GM19328 (cell line): ENCODE data around the gene CADPS.

ENCODE experiments used
- ATAC-seq: cut with Tn5 transposase; IDR thresholded peaks from one replicate; pipeline ENCODE4 v1.9.1; 2021; ENCODE audit warnings: mild to moderate bottlenecking, moderate library complexity; ENCODE audit not compliant: unreplicated experiment

CADPS gene

DNA sequence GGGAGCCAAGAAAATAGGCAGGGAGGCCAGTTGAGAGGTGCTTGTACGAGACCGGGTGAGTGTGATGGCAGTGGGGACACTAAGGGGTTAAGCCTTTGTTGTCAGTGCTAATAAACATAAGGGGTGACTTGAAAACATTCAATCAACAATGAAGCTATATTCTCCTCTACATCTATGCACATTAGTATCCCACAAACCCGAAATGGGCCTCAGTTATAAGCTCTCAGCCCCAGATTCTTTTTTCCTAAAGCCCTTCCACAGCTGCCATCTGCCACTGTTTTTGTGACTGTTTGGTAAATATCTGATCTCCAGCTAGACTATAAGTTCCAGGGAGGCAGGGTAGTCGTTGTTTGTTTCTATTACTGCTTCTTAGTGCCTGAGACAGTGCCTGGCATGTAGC, 118.2 kb downstream of the CADPS start:
- ATAC-seq, result no peak

- ATAC-seq, result no peak
These were observed 119.9 kb downstream of the CADPS start for GRCh38 chr3:62755285-62755684.

GRCh38 chr3:62749657-62750056, 125.6 kb downstream of the CADPS start:
- no peak for ATAC-seq

GRCh38 chr3:62749130-62749529, 126.1 kb downstream of the CADPS start:
- no peak for ATAC-seq

- no peak for ATAC-seq
These were observed 137.8 kb downstream of the CADPS start for GRCh38 chr3:62737449-62737848.

DNA sequence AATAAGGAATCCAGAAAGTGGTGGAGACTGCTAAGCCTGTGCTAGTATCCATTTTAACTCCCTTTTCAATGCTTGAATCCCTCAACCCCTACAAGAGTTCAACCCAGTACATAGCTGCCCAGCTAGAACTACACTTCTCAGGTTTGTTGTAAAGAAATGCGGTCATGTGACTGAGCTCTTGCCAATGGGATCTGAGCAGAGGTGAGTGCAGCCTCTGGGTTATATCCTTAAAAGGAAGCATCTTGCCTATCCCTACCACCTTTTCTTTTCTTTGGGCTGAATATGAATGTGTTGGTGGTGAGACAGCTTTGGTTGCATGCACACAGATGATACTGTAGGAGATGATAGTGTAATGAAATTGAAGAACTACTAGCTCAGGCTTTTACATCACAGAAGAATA, 139.7 kb downstream of the CADPS start:
- no peak for ATAC-seq

GRCh38 chr3:62732183-62732904, 142.9 kb downstream of the CADPS start:
- ATAC-seq, result no peak

GRCh38 chr3:62727981-62728380, 147.2 kb downstream of the CADPS start:
- no peak for ATAC-seq

GRCh38 chr3:62727536-62727935, 147.7 kb downstream of the CADPS start:
- ATAC-seq, result no peak

DNA sequence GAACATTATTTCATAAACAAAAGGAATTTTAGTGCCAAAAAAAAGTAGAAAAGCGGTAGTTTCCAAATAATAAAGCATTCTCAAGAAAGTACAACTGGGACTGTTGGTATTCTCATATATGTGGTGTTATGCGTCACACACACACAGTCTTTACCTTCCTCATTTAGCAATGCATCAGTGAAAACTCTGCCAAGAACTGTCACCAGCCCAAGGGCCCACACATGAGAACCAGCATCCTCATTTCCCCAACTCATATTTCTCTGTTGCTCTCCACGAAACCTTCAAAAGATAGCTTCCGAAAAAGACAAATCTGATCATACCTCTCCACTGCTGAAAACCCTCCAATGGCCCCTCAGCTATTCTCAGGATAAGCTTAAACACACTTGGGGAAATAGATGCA, 150.7 kb downstream of the CADPS start:
- ATAC-seq, result no peak

- ATAC-seq, result no peak
These were observed 151.3 kb downstream of the CADPS start for GRCh38 chr3:62723914-62724217.

DNA sequence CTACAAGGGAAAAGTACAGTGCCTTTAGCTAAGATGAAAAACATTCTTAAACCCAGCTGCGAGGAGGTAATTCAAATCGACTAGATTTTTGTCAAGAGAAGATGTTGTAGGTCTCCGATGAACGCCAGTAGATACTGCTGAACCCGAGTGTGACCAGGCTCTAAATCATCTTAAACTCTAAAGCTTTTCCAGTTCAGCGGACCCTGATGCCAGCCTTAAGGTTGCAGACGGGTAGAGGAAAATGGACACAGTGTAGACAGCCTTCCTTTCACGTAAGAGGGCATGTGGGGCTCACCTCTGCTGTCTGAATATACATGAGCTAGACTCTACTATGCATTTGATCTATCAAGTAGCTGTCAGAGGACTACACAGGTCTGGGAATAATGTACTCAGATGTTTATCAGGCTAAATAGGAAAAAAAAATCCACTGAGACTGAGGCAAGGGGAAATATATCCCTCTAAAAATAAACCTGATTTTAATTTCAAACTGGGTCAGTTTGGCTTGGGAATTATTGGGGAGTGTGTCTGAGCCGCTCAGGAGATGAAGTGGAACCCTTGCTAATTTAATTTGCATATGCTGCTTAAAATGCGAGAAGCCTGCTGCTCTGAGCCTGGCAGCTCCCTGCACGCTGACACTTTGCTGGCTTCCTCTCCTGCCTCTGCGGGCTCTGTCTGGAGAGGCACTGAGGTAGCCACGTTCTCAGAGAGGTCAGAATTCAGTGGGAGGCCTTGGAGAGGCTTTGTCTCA, 151.9 kb downstream of the CADPS start:
- no peak for ATAC-seq

DNA sequence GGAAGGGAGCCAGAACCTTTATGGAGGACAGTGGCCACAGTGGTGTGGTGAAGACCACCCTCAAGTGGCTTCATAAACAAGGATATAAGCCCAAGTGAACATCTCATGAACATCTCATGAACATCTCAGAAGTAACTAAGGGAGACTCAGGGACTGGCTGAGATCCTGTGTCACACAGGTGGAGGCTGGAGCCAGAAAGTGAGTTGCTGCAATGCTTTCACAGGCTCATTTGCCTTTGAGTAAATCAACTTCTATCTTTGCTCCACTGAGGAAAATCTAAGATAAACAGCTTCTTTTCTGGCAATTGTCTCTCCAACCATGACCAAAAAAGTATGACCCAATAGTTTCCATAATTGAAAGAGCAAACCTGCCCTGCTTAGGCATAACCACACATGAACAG, 152.9 kb downstream of the CADPS start:
- no peak for ATAC-seq

DNA sequence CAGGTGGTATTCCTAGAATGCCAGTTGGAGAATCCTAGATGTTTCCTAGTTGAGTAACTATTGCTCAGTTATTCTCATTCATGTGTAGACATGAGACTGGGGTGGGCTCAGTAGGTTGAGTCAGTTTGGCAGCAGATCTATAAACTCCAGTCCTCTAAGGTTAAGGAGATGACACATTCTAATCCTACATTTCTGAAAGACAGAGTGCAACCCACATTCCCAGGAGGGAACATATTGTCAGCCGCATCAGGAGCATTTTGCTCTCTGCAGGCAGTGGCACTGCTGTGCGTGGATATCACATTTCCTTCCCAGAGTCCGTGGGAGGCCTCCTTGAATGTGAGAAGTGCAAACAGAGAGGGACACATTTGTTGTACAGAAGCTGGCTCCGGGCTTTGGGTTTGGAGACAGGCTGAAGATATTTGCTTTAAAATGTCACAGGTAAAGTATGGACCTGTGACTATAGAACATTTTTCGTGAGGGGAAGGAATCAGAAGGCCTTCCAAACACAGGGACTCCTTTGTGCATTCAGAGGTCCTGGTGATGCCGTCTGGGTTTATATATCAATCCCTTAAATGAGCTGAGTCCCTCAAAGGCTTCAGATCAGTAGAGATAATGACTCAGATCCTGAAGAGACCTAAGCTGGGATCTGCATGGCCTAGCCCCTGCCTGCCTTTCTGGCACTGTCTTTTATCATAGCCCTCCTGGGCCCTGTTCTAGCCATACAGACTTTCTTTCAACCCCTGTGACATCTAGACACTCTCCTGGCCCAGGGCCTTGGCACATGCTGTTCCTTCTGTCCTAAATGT, 156.5 kb downstream of the CADPS start:
- ATAC-seq, result no peak

GRCh38 chr3:62718011-62718410, 157.2 kb downstream of the CADPS start:
- no peak for ATAC-seq

DNA sequence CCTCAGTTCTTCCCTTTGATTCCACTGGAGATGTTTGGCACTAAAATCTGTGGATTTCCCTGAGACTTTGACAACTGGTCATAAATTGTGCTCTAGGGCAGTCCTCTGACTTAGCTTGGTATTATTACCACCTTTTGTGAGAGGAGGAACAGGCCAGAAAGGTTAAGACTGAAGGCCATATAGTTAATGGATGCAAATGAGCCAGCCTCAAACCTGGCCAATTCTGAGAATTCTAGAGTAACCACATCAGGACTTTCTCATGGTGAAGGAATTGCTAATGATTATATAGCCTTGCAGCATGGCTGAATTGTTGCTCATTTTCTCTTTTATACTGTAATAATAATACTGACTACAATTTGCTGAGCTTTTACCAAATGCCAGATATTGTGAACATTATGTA, 162.5 kb downstream of the CADPS start:
- no peak for ATAC-seq

DNA sequence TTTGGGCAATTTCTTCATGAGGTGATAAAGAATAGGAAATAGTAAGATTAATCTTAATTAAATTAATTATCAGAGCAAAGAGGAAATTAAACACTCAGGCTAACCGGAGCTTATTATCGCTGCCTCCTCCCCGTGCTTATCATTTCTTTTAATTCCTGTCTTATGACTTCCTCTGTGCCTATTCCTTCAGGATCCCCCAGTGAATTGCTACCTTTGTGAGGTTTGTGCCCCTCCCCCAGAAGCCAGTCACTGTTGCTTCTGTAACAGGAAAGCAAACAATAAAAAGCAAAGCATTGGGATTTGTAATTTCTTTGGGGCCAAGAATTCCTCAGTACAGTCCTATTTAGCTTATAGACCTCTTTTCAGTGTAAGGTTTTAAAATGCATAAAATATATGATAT, 164.5 kb downstream of the CADPS start:
- ATAC-seq, result no peak

DNA sequence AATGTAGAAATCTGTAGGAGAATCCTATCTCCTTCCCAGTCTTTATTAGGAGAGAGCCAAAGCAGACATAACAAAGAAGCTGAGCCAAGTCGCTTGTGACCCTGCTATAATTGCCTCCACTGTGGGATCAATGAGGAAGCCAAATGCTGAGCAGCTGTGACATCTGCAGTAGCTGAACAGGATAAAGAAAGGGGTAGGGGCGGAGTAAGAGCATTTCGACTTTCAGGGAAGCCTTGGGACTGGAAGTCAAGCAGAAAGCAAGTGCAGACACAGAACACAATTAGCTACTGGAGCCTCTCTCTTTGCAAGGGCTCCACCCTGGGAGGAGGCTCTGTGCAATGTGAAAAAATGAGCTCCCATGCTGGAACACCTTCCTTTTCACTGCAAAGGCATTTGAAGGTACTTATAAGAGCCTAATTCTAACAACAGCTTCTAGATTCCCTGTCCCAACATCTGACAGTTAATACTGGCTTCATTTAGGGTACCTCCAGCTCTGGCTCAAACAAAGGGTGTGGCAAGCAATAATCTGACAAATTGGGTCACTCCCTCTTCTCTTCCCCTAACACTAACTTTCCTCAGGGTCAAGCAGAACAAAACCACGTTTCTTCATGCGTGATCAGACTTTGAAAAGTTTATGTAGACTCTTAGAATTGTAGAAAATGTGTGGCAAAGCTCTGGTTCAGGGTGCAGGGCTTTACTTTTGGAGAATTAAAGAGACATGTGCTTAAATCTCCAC, 166.4 kb downstream of the CADPS start:
- ATAC-seq, result no peak

DNA sequence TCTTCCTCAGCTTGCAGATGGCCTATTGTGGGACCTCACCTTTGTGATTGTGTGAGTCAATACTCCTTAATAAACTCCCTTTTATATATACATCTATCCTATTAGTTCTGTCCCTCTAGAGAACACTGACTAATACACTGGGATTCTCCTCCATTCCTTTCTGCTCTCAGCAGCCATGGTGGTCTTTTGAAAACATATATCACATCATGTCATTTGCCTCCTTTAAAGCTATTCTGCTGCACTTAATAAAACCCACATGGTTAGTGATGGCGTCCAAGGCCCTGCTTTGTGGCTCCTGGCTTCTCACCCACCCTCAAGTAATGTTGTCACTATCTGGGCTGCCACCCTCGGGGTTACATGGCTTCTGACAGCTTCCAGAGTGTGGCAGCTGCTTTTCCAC, 169.5 kb downstream of the CADPS start:
- no peak for ATAC-seq

DNA sequence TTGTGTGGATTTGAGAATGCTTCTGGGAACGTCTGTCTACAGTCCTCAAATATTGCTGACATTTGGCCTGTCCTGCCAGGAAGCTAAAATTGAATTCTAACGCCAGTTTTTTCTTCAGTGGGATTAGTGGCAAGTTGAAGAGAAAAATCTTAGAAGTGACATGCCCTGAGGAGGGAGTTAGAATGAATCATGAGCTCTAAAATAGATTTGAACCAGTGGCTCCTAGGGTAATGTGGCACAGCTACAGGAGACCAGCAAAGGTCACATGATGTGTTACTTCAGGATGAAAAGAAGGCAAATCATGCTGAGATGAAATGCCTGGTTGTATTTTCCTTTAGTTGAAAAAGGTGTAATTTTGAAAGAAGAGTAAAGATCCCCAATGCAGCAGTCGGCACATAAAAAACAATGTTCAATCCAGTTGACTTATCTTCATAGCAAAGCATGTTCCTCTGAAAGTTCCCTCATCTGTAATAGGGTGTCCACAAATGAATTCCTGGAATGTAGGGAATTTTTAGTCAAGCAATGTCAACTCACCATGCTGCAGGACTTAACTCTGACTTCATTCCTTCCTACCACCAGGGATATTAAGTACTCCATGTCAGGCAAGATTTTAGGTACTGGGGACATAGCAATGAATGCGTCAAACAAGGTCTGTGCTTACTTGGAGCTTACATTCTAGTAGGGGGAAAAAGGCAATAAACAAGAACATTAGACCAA, 171.6 kb downstream of the CADPS start:
- ATAC-seq, result no peak

DNA sequence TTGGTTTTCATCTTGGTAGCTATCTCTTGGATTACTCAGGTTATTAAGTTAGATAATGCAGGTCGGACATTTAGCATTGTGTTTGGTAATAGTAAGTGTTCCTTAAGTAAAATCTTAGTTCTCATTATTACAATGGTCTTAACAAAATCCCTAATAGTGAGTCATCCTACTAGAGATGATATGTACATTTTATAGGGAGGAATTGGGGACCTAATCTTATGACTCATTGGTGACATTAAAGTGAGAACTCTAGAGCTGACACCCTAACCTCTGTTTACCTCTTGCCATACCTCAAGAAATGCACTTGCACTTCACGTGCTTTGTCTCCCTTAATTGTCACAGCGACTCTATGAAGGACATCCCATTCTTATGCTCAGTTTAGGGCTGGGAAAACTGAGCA, 174.9 kb downstream of the CADPS start:
- no peak for ATAC-seq
